Measurements from ENCODE around the gene C6orf62. TPM values are rescaled to one million over a fixed set of nuclear protein-coding genes. Genes with fewer than 3 reads are reported as not detected.
"Not testable (repeated sequence)": the region's sequence is repeated elsewhere in the genome, so short reads cannot be mapped to it uniquely, and the experiment has no call there.

The C6orf62 gene
- total RNA-seq, 4 donors from 2014 or later: 48.7 to 74.8 (median 59.4) TPM

GRCh38 chr6:24753545-24753944 is 34.6 kb upstream of the C6orf62 start:
- no peaks in the 10 kb centered on the region for H3K4me1 ChIP-seq
- no peaks in the 10 kb centered on the region for H3K36me3 ChIP-seq
- H3K9me3 ChIP-seq: no peaks in the 10 kb centered on the region
- H3K27me3 ChIP-seq: no peaks in the 10 kb centered on the region
- no peak overlapping the region for H3K4me3 ChIP-seq
- DNase-seq: no peak
- H3K27ac ChIP-seq: no peak overlapping the region
- TF ChIP-seq, protein P1, sequence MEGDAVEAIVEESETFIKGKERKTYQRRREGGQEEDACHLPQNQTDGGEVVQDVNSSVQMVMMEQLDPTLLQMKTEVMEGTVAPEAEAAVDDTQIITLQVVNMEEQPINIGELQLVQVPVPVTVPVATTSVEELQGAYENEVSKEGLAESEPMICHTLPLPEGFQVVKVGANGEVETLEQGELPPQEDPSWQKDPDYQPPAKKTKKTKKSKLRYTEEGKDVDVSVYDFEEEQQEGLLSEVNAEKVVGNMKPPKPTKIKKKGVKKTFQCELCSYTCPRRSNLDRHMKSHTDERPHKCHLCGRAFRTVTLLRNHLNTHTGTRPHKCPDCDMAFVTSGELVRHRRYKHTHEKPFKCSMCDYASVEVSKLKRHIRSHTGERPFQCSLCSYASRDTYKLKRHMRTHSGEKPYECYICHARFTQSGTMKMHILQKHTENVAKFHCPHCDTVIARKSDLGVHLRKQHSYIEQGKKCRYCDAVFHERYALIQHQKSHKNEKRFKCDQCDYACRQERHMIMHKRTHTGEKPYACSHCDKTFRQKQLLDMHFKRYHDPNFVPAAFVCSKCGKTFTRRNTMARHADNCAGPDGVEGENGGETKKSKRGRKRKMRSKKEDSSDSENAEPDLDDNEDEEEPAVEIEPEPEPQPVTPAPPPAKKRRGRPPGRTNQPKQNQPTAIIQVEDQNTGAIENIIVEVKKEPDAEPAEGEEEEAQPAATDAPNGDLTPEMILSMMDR (IDR thresholded peaks at IDR 0.05): no peak
- no peak for TF ChIP-seq POLR2A (IDR thresholded peaks at IDR 0.05)

DNA sequence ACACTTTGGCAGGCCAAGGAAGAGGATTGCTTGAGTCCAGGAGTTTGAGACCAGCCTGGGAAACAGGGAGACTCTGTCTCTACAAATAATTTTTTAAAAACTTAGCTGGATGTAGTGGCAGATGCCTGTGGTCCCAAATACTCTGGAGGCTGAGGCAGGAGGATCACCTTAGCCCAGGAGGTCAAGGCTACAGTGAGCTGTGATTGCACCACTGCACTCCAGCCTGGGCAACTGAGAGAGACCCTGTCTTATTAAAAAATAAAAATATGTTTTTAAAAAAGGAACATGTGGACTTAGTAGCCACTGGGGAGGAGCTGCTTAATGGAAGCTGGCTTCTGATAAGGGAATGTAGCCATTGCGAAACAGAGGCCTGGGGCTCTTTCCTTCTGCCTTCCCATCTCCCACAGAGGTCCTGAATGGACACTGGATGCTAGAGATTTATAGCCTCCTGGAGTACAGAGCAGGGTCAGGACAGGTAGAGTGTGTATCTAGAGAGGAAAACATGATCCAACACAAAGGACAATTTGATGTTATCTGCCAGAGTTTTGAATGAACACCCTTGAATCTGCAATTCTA is 34.1 kb upstream of the C6orf62 start:
- no peaks in the 10 kb centered on the region for H3K36me3 ChIP-seq
- no peak overlapping the region for H3K4me3 ChIP-seq
- no peaks in the 10 kb centered on the region for H3K4me1 ChIP-seq
- DNase-seq: no peak
- H3K27ac ChIP-seq: no peak overlapping the region
- TF ChIP-seq, protein P1 (IDR thresholded peaks at IDR 0.05): no peak
- TF ChIP-seq POLR2A (IDR thresholded peaks at IDR 0.05): no peak
- no peaks in the 10 kb centered on the region for H3K27me3 ChIP-seq
- H3K9me3 ChIP-seq: no peaks in the 10 kb centered on the region

- H3K27me3 ChIP-seq: no peaks in the 10 kb centered on the region
- no peak overlapping the region for H3K27ac ChIP-seq
- no peak overlapping the region for H3K4me3 ChIP-seq
- H3K36me3 ChIP-seq: no peaks in the 10 kb centered on the region
- H3K4me1 ChIP-seq: no peaks in the 10 kb centered on the region
- no peak for DNase-seq
- H3K9me3 ChIP-seq: no peaks in the 10 kb centered on the region
- TF ChIP-seq, protein P1 (IDR thresholded peaks at IDR 0.05): no peak
- TF ChIP-seq POLR2A (IDR thresholded peaks at IDR 0.05): no peak
Observed at GRCh38 chr6:24752503-24752902, 33.5 kb upstream of the C6orf62 start.

- not testable (repeated sequence) for H3K27me3 ChIP-seq, H3K36me3 ChIP-seq, DNase-seq, H3K4me3 ChIP-seq, H3K27ac ChIP-seq, H3K9me3 ChIP-seq, H3K4me1 ChIP-seq
Observed at GRCh38 chr6:24750878-24751277, 31.9 kb upstream of the C6orf62 start.

DNA sequence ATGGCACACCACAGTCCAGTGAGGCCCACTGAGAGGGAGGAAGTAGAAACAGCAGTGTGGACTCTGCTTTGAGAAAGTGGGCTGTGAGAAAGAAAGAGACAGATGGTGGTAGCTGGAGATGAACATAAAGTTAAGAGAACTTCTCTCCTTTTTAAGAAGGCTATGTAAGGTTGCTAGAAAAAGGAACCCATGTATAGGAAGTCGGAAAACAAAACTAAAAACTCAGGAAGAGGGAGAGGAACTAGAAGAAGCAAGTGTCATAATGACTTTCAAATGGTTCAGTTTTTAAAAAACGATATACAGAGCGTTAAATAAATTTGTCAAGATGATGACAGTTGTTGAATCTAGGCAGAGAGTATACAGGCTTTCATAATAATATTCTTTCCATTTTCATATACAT is 30.3 kb upstream of the C6orf62 start:
- no peak overlapping the region for H3K4me3 ChIP-seq
- H3K4me1 ChIP-seq: no peaks in the 10 kb centered on the region
- H3K27ac ChIP-seq: peak overlapping the region in 1 of 4 donors; percentile 4
- no peaks in the 10 kb centered on the region for H3K9me3 ChIP-seq
- H3K36me3 ChIP-seq: no peaks in the 10 kb centered on the region
- TF ChIP-seq, protein P1 (IDR thresholded peaks at IDR 0.05): no peak
- no peak for TF ChIP-seq POLR2A (IDR thresholded peaks at IDR 0.05)
- DNase-seq: no peak
- no peaks in the 10 kb centered on the region for H3K27me3 ChIP-seq

- Histone ChIP-seq H3K4me1 (no peaks in the 10 kb centered on the region), H3K27ac (no peak overlapping the region), H3K36me3 (no peaks in the 10 kb centered on the region), H3K9me3 (no peaks in the 10 kb centered on the region), H3K27me3 (no peaks in the 10 kb centered on the region), H3K4me3 (no peak overlapping the region)
- no peak for TF ChIP-seq POLR2A (IDR thresholded peaks at IDR 0.05)
- TF ChIP-seq, protein P1 (IDR thresholded peaks at IDR 0.05): no peak
- DNase-seq: no peak
Observed at GRCh38 chr6:24744911-24745310, 26.0 kb upstream of the C6orf62 start.
